Activated CD8-positive, alpha-beta memory T cell treated with anti-CD3 and anti-CD28 coated beads, Interleukin-2, amount 50 U/mL, for 24 hours (primary cell): ENCODE measurements around the gene ZNF669.

Source experiments
- DNase-seq: peaks from one replicate; pipeline ENCODE4 v3.0.0-alpha.2; 2020; ENCODE audit errors: extremely low read depth

ZNF669 gene

DNA sequence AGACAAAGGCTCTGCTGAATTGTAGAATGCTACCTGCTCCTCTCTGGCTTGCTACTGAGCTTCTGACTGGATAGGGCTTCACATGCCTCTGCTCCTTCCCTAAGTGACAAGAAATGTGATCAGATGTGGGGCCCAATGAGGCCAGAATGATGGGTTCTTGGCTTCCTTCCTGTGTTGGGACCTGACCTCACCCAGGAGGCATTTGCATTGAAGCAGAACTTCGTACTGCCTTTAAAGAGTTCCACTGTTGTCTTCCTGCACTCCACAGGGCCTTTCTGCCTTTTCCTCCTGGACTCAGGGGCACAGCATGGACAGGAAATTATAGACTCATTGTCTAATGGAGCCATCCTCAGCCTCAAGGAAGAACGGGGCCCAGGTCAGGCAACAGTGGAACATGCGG lies 39.9 kb downstream of the ZNF669 start:
- DNase-seq = no peak

DNA sequence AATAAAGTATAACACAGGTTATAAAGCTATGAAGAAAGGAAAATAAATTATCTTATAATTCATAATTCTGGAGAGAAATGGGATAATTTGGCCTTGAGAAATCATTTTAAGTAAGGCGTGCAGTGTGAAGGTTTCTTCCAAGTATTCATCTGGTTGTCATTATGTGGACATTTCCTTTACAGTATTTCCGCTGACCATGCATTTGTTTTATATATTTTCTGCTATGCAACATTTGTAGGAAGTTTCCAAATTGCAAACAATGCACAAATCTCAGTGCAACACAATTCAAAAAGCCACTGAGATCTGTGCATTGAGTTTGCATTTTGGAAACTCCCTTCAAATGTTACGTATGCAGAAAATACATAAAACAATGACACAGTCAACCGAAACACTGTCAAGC lies 43.4 kb downstream of the ZNF669 start:
- no peak for DNase-seq

DNA sequence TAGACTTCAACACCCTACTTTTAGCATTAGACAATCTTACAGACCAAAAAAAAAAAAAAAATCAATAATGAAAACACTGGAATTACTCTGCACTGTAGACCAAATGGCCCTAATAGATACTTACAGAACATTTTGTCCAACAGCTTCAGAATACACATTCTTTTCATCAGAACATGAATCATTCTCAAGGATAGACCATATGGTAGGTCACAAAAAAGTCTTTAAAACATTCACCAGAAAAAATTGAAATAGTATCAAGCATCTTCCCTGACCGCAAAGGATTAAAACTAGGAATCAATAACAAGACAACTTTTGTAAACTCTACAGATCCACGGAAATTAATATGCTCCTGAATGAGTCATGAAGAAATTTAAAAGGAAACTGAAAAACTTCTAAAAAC lies 48.1 kb downstream of the ZNF669 start:
- DNase-seq = no peak

DNA sequence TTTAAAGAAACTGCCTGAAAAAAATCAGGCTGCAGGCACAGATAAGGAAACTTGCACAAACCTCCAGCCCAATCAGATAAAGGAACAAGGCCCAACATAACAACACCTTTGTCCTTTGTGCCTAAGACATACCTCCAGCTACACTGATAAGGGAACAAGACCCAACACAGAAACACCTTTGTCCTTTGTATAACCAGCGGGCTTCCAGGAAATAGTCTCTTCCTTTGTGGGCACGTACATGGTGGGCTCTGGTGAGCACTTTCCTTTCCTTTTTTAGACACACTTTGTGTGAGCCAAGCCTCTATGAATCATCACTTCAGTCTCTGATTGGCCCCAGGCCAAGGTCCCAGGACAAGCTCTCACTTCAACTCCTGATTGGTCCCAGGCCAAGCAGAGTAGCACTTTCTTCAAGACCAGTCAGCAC lies 49.2 kb downstream of the ZNF669 start:
- DNase-seq = no peak
